Panc1 (cell line): ENCODE data around the gene GALNT18. TPM values are rescaled to one million over a fixed set of nuclear protein-coding genes. Genes with fewer than 3 reads are reported as not detected.

Experiments
- ATAC-seq: fragments of 200-7000 bp; cut with Tn5 transposase; 2 replicates; pipeline ENCODE4 v1.9.1; 2020; ENCODE audit warnings: mild to moderate bottlenecking, moderate library complexity
- BruUV-seq: library from RNA; stranded (reverse); fragments of 400-500 nt; replicated peaks from 2 replicates; lab custom pipeline; 2021; lab: Mats Ljungman, UMichigan
- CTCF ChIA-PET: fragments of 300-600 bp; sonication (Branson Sonifier 250); formaldehyde crosslinking; loops from one replicate; lab custom pipeline; 2022; ENCODE audit warnings: antibody characterized with exemption; lab: Charles Lee
- POLR2A ChIA-PET: fragments of 300-600 bp; sonication (Branson Sonifier 250); formaldehyde crosslinking; loops from one replicate; lab custom pipeline; 2022; ENCODE audit warnings: antibody characterized with exemption; lab: Charles Lee
- DNase-seq: peaks from one replicate; pipeline ENCODE4 v3.0.0-alpha.2; 2010; ENCODE audit warnings: low read depth, low spot score
- H3K27ac ChIP-seq: 2 replicates; pipeline ENCODE4 v1.5.1; 2011; ENCODE audit warnings: mild to moderate bottlenecking, low read length, inconsistent platforms
- H3K27me3 ChIP-seq: fragments of 200-500 bp; sonication (Bioruptor generic); 2 replicates; pipeline ENCODE4 v1.6.0; 2014; ENCODE audit warnings: low read length, inconsistent platforms; ENCODE audit not compliant: control insufficient read depth, insufficient read depth
- H3K36me3 ChIP-seq: fragments of 200-500 bp; sonication (Bioruptor generic); 2 replicates; pipeline ENCODE4 v1.5.1; 2014; ENCODE audit warnings: inconsistent platforms, mild to moderate bottlenecking, low read length, moderate library complexity; ENCODE audit not compliant: control insufficient read depth, insufficient read depth
- H3K4me1 ChIP-seq: 2 replicates; pipeline ENCODE4 v1.5.1; 2011; ENCODE audit warnings: inconsistent platforms, mild to moderate bottlenecking, low read length, moderate library complexity; ENCODE audit not compliant: control insufficient read depth, insufficient read depth
- H3K4me3 ChIP-seq, 2 experiments: 2 replicates each; pipeline ENCODE4 v1.5.1; 2011 to 2012; ENCODE audit warnings: low read depth in 2 of 2, low read length in 2 of 2, mild to moderate bottlenecking in 2 of 2, inconsistent platforms in 1 of 2, moderate library complexity in 1 of 2
- H3K9me3 ChIP-seq: fragments of 200-500 bp; sonication (Bioruptor generic); 2 replicates; pipeline ENCODE4 v1.5.1; 2014; ENCODE audit warnings: low read depth, mild to moderate bottlenecking, inconsistent platforms, low read length, moderate library complexity; ENCODE audit not compliant: control insufficient read depth, insufficient read depth
- CTCF ChIP-seq: fragments of 450-650 bp; IDR thresholded peaks from 2 replicates; pipeline ENCODE4 v1.5.1; 2017; ENCODE audit warnings: mild to moderate bottlenecking
- POLR2AphosphoS5 ChIP-seq: IDR thresholded peaks from 2 replicates; pipeline ENCODE4 v1.6.1; 2012; ENCODE audit warnings: mild to moderate bottlenecking, low read depth, low read length, moderate library complexity
- REST ChIP-seq, 2 experiments: IDR thresholded peaks; 2 replicates each; pipeline ENCODE4 v1.6.1; 2011 to 2012; ENCODE audit warnings: low read depth in 2 of 2, control low read depth in 1 of 2, low read length in 1 of 2, mild to moderate bottlenecking in 1 of 2, moderate library complexity in 1 of 2; ENCODE audit not compliant: insufficient read depth in 1 of 2
- SIN3A ChIP-seq: IDR thresholded peaks from 2 replicates; pipeline ENCODE4 v1.6.1; 2012; ENCODE audit warnings: low read depth, mild to moderate bottlenecking, low read length, moderate library complexity, borderline replicate concordance; ENCODE audit not compliant: insufficient read depth
- TCF7L2 ChIP-seq: IDR thresholded peaks from 2 replicates; pipeline ENCODE4 v1.6.1; 2011; ENCODE audit warnings: mild to moderate bottlenecking, low read depth, low read length, inconsistent platforms
- in situ Hi-C: cut with HindIII; loops from 2 replicates; pipeline ENCODE4 v1.10.0; 2016; ENCODE audit warnings: low sequenced_read_pairs, low pct_unique_long_range_greater_than_20kb
- intact Hi-C: fragments of 100-400 bp; cut with micrococcal nuclease; formaldehyde crosslinking; loops from one replicate; pipeline ENCODE4 v1.10.0; 2022; ENCODE audit not compliant: unreplicated experiment
- total RNA-seq: library from RNA; stranded (reverse); gene quantifications from one replicate; pipeline ENCODE4 v1.2.1, GENCODE V29; 2021; ENCODE audit not compliant: unreplicated experiment

Gene GALNT18
- total RNA-seq, 1 experiment from 2014 or later: 8.6 TPM

- DNase-seq: no peak
- BruUV-seq: no TSS peak
- intact Hi-C loops: no loop called here
- H3K27me3 ChIP-seq: 0 out of 2 replicates have a peak, but pooled peaks cover 3% of the 10 kb centered on the region
- H3K27ac ChIP-seq: no peak overlapping the region
- TF ChIP-seq TCF7L2 (no peak), SIN3A (no peak), CTCF (no peak), REST (IDR thresholded peaks at IDR 0.05; ENCODE audit: insufficient read depth in 1 of 2, low read depth in 2 of 2, low read length in 1 of 2) (no peak), POLR2AphosphoS5 (no peak)
- ChIA-PET CTCF (no interaction called here), POLR2A (no interaction called here)
- ATAC-seq: no peak
- in situ Hi-C loops: no loop called here
- no peak overlapping the region for H3K4me3 ChIP-seq
- no peaks in the 10 kb centered on the region for H3K36me3 ChIP-seq
- H3K9me3 ChIP-seq: no peaks in the 10 kb centered on the region
- H3K4me1 ChIP-seq: no peaks in the 10 kb centered on the region; the same call in 1 of the 2 replicates
Observed at GRCh38 chr11:11288972-11289616, 332.7 kb downstream of the GALNT18 start.

- TF ChIP-seq SIN3A (no peak), POLR2AphosphoS5 (no peak), REST (IDR thresholded peaks at IDR 0.05; ENCODE audit: insufficient read depth in 1 of 2, low read depth in 2 of 2, low read length in 1 of 2) (no peak), CTCF (no peak), TCF7L2 (no peak)
- ChIA-PET POLR2A (interaction anchor here (0.6 kb wide), 1 partner anchor 21 kb away, joined by 6 read pairs; no protein-coding TSS in a partner anchor), CTCF (no interaction called here)
- DNase-seq: no peak
- no TSS peak for BruUV-seq
- Histone ChIP-seq H3K27ac (no peak overlapping the region), H3K27me3 (0 out of 2 replicates have a peak, but pooled peaks cover 3% of the 10 kb centered on the region), H3K4me1 (no peaks in the 10 kb centered on the region), H3K4me3 (no peak overlapping the region), H3K36me3 (no peaks in the 10 kb centered on the region), H3K9me3 (no peaks in the 10 kb centered on the region)
- intact Hi-C loops (no loop called here), in situ Hi-C loops (no loop called here)
- no peak for ATAC-seq
Observed at GRCh38 chr11:11284481-11284880, 337.3 kb downstream of the GALNT18 start.
